SW 1271 (cell line): ENCODE results near the gene OR52B6.
"Not testable (repeated sequence)": the region's sequence is repeated elsewhere in the genome, so short reads cannot be mapped to it uniquely, and the experiment has no call there.

ENCODE experiments used
- DNase-seq, 2 experiments: peaks; one replicate each; lab custom pipeline; 2025; lab: John Stamatoyannopoulos, UW

OR52B6 gene, protein sequence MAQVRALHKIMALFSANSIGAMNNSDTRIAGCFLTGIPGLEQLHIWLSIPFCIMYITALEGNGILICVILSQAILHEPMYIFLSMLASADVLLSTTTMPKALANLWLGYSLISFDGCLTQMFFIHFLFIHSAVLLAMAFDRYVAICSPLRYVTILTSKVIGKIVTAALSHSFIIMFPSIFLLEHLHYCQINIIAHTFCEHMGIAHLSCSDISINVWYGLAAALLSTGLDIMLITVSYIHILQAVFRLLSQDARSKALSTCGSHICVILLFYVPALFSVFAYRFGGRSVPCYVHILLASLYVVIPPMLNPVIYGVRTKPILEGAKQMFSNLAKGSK

DNA sequence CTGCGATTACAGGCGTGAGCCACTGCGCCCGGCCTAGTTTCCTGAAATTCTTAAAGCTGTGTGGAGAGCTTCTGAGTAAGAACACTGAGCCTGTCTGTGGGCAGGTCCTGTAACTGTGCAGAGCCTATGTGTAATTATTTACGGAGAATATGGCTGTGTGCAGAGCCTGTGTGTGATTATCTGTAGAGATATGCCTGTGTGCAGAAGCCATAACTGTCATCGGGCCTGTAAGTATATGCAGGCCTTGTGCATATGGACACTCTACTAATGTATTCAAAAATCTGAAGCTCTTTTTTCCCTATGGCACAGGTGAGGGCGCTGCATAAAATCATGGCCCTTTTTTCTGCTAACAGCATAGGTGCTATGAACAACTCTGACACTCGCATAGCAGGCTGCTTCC lies at the start of gene OR52B6:
TSS of gene OR52B6 (plus strand) at position 301 of the 400 bp plus-strand sequence. CDS start at position 301, 0 bp downstream.
- no peak for DNase-seq

DNA sequence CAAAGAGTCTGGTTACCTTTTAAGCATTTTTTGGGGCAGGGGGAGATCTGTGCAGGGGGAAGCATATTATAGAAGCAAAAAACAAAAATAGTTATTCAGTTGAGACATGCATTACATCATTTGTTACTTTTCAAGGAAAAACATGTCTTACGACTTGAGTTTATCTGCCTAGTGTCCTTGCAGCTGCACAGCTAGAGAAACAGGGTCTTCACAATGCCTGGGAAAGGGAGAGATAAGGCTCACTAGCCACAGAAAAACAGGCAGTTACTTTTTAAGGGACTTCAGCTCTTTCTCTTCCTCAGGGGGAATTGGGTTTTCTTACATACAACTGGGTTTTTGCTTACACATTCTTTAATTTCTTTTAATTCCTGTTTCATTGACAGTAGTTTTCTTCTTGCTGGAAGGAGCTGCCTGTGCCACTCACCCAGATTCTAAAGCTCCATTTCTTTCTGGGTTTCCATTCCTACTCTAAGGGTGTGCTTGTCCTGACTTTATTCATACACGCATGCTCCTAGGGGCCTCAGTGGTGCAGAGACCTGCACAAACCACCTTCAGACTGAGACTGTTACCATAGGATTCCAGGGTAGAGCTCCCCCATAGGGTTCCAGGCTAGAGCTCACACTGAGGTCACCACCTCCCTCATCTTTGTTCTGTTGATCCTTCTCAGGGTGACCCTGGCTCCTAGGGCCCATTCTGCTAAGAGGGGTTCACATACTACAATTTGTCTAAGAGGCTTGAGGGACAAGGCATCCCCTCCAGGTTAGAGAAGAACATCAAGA lies 49.4 kb upstream of the OR52B6 start:
- no peak for DNase-seq

DNA sequence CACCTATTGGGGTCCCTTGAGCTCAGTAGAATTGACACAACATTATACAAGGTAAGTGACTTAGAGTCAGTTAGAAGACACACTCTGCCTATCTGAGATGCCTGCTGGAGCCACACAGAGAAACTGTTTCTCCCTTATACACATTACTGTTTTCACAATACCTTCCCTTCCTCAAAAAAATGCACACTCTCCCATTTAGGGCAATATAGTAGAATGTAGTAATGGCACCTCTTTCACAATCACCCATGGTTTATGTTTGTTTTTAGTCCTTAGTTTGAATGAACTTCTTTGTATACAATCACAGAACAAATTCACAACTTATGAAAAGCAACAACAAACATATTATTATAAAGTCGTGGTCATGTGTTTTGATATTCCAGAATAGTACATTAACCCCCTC lies 46.6 kb upstream of the OR52B6 start:
- no peak for DNase-seq

DNA sequence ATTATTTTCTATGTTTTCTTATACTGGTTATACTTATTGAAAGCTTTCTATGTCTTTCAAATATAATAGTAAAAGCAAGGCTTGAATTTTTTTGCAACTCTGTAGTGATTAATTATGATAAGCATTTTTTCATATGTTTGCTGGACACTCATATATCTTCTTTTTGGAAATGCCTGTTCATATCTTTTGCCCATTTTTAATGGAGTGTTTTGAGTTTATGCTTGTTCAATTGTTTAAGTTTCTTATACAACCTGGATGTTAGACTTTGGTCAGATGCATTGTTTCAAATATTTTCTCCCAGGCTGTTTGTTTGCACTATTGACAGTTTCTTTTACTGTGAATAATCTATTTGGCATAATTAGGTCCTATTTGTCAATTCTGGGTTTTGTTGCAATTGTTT lies 44.2 kb upstream of the OR52B6 start:
- DNase-seq: no peak

DNA sequence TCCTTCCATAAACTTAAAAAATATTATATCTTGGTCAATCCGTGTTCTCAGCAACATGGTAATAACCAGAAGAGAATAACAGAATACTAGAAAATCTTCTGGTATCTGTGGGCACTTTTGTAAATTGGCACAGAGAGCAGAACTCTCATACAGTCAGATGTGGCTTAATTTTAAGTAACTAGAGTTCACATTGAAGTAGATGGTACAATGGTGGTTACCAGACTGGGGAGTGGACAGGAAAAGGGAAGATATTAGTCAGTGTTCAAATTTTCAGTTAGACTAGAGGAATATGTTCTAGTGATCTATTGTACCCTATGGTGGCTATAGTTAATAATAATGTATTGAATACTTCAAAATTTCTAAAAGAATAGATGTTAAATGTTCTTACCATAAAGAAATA lies 39.2 kb upstream of the OR52B6 start:
- DNase-seq: no peak

DNA sequence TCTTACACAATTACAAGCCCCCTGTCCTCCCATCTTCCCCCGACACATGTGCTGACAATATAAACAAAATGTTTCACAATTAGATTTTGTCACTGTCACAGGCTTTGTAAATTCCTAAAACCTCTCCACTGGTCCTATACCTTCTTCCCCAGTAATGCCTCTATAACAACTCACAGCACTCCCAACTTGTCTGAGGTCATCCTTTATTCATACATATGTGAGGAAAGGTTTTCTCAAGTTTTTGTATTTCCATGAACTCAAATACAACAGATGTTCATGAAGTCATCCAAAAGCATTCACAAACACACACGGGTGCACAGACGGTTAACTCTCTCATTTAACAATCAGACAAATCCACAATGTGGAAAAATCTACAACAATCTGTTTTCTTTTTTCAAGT lies 34.2 kb upstream of the OR52B6 start:
- no peak for DNase-seq

DNA sequence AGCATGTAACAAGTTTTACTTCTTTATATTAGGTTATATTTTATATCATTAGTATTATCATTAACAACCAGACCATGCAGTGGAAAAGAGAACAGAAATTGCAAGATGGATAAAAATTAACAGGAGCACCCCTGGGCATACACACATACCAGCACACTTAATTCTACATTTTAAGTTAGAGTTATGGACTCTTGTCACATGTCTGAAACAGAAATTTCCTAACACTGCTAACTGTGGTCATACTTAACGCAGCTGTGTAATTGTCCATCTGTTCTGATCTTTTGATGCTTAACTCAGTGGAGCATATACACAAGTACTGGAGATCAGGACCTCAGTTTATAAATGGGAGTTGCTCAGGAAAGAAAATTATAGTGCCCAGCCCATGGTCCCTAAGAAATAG lies 32.7 kb upstream of the OR52B6 start:
- DNase-seq: no peak

DNA sequence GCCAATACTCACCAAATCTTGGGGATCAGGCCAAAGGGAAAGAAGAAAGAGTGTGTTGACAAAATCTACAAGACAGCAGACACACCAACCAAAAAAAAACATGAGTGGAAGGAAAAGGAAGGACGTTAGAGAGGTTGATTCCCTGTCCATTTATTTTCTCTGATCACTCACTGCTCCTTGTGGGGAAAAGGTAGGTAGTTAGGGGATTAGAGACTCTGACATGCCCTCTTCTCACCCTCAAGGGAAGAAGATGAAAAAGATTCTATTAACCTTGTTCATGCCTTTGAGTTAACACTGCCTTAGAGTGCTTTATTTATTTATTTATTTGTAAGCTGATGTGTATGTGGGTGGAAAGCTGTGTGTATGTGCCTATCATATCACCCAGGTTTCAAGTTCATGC lies 32.2 kb upstream of the OR52B6 start, which contains the start of gene OR52H1:
TSS of gene OR52H1 (minus strand) at position 101 of the 400 bp plus-strand sequence. CDS start 3,035 bp downstream, outside the sequence.
- no peak for DNase-seq

DNA sequence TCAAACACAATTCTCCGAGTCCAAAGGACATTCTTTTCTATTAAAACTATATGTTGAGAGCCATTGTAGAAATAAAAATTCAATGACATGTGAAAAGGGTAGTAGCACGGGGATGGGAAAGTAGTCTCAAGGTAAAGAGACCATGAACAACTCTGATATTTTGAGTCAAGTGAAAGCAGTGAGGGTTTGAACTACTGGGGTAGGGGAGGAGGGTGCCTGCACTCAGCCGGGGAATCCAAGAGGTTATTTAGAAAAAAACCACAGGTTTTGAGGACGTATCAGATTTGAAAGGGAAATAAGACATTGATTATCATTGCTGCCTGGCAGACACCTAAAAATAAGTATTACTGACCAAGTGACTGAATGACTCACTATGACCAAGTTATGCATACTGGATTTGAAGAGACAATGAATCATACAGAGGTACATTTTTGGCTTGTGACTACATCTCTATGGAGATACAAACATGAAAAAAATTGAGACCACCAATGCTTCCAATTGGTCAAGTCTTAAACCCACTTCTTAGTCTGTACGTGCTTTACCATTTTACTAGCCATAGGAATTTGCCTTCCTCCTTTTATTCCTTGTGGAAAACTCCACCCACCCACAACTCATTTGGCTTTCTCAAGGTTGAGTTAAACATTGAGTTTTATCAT lies 30.1 kb upstream of the OR52B6 start:
- peak in 1 of 2 experiments; percentile 65 for DNase-seq

DNA sequence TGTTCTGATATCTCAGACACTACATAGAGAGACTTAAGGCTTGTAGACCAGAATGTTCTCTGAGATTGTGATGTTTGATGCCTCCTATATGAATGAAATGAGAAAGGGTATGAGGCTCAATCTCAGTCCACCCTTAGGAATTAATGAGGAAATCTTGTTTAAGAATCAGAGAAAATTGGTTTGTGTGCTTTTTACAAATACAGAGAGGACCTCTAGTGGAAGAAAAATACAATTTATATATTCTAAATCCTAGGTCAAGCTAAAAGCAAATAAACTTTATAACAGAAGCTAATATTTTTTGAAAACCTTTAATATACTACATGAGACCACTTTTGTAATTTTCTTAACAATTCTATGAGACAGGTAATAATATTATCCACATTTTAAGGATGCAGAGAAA lies 27.3 kb upstream of the OR52B6 start:
- DNase-seq: peak in 1 of 2 experiments; percentile 12

DNA sequence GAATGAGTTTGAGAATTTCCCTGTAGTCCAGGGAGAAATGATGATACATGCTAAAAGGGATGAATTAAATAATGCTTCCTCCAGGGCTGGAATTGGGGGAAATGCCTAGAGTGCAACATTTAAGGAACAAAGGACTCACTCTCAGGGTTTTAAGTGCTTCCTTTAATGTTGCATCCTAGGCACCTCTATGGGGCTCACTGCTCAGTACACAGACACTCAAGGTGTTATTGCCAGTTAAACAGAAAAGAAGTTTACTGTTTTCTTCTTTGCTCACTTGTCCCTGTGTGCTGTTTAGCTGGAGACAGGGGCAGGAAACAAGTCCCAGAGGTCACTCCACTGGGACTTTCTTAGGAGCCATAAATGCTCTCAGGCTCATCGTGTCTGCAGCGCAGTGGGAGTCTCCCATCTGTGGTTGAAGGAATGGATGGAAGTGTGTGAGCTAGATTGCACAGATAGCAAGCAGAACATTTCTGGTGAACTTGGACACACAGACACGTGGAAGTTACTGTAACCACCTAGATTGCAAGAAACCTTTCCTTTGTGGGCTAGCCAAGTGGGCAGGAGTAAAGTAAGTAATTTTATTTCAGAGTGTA lies 24.0 kb upstream of the OR52B6 start:
- DNase-seq: no peak

DNA sequence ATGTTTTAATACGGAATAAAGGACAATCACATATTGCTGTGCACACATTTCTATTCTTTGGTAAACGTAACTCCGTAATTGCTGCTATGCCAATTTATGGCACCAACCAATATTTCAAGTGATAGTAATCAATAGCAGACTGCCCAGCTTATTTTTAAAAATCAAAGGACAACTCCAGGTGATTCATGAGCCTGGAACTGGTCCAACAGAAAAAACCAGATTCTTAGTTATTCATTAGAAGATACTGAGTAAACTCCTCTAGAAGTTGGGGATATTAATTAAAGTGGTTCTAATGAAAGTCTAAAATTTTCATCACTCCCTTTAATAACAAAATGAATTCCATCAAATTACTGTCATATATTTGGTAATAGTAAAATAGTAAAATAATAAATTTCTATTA lies 22.9 kb upstream of the OR52B6 start:
- DNase-seq: no peak

DNA sequence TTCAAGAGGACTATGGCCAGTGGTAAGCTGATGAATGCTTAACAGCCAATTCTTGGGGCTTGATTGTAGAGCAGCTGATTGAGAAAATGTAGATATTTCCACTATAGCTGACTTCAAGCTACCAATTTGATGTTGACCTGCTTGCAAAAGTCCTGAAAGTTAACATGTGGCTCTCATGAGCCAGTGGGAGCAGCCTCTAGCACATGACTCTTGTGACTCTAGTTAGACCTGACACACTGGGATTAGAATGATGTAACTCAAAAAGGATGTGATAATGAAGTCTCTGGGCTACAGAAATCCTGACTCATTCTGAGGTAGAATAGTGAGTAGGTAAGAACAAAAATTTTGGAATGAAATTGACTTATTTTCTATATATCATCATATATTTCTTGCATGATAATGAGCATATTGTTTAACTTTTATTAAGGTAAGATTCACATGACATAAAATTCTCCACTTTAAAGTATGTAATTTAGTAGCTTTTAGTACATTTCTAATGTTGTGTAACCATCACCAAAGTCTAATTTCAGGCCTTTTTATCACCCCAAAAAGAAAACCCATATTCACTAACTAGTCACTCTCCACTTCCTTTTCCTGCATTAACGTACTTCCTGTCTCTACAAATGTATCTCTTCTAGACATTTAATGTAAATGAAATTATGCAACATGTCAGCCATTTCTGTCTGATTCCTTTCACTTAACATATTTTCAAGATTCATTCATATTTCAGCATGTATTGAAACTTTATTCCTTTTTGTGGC lies 16.2 kb upstream of the OR52B6 start:
- no peak for DNase-seq

DNA sequence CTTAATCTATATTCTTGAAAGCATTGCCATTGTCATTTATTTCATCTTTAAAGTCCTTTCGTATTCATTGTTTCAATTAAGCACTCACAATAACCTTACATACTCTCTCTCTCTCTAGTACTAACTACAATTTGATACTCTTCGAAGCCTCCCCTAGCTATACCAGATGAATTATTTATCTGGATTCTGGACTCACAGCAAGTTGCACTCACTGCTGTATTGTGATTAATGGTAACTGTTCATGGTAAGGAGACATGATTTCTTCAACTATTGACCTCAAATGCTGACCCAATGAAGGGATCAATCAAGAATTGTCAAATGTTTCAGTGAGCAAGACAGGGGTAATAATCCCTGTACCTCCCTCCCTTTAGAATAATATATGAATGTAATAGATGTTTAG lies 6.0 kb upstream of the OR52B6 start:
- DNase-seq: no peak

DNA sequence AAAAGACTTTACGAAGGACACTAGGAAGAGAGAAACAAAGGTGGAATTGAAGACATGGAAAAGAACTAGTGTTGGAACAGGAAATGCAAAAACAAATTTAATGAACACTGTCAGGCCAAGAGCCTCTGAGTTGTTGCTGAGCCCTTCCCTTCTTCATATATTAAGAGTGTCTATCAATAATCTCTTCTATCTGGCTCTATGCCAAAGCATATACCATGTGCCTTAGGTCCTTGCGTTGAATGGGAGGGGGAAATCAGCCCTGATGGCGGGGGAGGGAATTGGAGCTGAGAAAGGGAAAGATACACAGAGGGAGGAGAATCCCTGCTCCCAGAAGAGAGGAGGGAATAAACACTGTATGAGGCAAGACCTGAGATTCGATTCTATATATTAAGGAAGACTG lies 5.5 kb upstream of the OR52B6 start:
- DNase-seq: no peak

DNA sequence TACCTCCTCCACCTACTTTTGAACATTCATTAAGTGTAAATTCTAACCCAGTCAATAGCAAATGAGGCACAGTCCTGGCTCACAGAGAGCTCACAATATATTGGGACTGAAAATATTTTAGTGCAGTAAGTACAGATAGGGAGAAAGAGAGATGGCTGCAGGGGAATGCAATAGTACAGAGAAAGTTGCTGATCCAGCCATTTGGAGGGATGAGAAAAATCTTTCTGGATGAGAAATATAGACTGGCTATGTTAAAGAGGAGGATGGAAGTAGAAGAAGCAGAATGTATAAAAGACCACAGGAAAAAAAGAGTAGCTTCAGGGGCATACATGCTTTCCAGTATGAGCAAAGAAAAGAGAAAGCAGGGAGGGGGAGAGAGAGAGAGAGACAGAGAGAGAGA lies 3.6 kb upstream of the OR52B6 start:
- DNase-seq: no peak

DNA sequence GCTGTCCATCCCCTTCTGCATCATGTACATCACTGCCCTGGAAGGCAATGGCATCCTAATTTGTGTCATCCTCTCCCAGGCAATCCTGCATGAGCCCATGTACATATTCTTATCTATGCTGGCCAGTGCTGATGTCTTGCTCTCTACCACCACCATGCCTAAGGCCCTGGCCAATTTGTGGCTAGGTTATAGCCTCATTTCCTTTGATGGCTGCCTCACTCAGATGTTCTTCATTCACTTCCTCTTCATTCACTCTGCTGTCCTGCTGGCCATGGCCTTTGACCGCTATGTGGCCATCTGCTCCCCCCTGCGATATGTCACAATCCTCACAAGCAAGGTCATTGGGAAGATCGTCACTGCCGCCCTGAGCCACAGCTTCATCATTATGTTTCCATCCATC lies 337 bp downstream of the OR52B6 start:
- no peak for DNase-seq

DNA sequence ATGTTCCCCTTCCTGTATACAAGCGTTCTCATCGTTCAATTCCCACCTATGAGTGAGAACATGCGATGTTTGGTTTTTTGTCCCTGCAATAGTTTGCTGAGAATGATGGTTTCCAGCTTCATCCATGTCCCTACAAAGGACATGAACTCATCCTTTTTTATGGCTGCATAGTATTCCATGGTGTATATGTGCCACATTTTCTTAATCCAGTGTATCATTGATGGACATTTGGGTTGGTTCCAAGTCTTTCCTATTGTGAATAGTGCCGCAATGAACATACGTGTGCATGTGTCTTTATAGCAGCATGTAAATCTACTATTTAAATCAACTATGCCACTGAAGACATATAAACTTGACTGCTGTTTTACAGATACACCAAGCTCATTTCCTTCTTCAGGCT lies 3.8 kb downstream of the OR52B6 start:
- not testable (repeated sequence) for DNase-seq

DNA sequence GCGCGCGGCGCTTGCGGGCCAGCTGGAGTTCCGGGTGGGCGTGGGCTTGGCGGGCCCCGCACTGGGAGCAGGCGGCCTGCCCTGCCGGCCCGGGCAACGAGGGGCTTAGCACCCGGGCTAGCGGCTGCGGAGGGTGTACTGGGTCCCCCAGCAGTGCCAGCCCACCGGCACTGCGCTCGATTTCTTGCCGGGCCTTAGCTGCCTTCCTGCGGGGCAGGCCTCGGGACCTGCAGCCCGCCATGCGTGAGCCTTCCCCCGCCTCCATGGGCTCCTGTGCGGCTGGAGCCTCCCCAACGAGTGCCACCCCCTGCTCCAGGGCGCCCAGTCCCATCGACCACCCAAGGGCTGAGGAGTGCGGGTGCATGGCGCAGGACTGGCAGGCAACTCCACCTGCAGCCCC lies 9.2 kb downstream of the OR52B6 start:
- DNase-seq: not testable (repeated sequence)

DNA sequence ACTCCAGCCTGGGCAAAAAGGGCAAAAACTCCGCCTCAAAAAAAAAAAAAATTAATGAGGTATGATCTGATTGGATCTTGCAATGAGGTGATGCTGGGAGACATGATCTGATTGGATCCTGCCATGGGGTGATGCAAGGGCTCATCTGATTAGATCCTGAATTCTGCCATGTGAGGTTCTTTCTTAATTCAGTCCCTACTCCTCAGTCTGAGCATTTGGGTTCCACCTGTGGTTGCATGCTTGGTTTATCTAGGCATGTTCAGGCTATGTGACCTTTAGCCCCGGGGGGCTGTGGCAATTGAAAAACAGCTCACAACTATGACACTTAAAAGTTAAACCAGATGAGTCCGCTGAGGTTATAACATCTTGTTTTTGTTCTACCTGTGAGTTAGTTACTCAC lies 10.9 kb downstream of the OR52B6 start:
- no peak for DNase-seq

DNA sequence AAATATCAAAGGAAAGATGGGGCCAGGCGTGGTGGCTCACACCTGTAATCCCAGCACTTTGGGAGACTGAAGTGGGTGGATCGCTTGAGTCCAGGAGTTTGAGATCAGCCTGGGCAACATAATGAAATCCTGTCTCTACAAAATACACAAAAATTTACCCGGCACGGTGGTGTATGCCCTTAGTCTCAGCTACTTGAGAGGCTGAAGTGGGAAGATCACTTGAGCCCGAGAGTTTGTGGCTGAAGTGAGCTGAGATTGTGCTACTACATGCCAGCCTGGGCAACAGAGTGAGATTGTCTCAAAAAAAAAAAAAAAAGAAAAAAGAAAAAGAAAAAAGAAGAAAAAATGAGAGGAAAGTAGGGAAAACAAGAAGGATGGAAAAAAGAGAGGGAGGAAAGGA lies 11.9 kb downstream of the OR52B6 start:
- no peak for DNase-seq

DNA sequence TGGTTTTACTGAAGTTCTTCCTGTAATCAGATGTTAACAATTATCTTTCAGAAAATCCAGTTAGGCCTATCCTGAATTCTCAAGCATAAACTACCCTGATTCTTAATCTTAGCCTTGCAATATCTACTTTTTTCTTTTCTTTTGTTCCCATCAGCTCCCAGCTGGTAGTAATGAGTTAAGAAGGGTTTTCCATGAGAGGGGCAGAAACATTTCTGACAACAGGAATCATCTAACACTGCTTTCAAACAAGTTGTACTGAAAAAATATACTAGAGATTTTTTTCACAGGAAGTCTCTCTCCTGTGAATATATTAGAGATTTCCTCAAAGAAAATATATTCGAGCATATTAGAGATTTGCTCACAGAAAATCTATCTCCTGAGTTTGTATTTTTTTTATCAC lies 12.5 kb downstream of the OR52B6 start:
- no peak for DNase-seq
